ENCODE results near the gene ARAP1.

DNA sequence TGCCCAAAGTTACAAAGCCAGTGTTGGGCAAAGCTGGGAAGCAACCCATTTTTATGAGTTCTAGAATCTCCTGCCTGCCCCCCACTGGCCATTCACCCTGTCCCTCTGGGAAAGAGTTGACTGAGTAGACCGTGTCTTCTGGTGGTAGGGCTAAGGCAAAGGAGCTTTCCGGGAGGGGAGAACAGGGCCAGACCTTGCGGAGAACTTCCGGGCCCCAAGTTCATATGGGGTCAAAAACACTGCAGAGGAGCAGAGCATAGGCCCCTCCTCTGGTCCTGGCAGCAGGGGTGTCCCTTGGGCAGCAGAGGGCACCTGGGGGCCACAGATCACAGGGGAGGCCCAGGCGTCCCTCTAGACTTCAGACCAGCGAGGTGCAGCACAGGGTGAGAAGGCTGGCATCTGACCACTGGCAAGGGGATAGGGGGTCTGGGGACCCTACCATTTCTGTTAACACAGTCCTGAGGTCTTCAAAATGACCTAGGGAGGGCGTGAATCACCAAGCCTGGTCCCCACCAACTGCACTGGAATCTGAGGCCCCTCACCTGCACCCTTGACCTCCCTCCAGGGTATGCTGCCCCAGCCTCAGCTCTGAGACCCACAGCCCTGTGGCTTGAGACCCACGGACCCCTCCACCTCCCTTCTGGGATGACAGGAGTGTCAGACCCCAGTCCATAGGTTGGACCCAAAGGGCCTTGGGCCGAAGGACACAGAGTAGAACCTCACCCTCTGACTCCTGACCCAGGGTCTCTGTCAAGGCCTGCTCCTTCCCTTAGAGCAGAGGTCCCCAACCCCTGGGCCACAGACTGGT, 1.3 kb upstream of the ARAP1 start:
- TF ChIP-seq, protein P1, sequence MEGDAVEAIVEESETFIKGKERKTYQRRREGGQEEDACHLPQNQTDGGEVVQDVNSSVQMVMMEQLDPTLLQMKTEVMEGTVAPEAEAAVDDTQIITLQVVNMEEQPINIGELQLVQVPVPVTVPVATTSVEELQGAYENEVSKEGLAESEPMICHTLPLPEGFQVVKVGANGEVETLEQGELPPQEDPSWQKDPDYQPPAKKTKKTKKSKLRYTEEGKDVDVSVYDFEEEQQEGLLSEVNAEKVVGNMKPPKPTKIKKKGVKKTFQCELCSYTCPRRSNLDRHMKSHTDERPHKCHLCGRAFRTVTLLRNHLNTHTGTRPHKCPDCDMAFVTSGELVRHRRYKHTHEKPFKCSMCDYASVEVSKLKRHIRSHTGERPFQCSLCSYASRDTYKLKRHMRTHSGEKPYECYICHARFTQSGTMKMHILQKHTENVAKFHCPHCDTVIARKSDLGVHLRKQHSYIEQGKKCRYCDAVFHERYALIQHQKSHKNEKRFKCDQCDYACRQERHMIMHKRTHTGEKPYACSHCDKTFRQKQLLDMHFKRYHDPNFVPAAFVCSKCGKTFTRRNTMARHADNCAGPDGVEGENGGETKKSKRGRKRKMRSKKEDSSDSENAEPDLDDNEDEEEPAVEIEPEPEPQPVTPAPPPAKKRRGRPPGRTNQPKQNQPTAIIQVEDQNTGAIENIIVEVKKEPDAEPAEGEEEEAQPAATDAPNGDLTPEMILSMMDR (conservative IDR thresholded peaks at IDR 0.05; ENCODE audit: low read depth, low read length) = peak; percentile 41
- no peak for TF ChIP-seq EZH2 (IDR thresholded peaks at IDR 0.05; ENCODE audit: low read length, unreplicated experiment)

All from PC-3 (cell line).